ENCODE measurements around the gene NDST1.
"Not testable (repeated sequence)": the region's sequence is repeated elsewhere in the genome, so short reads cannot be mapped to it uniquely, and the experiment has no call there.

NDST1 gene

GRCh38 chr5:150510460-150511263, 2.7 kb downstream of the NDST1 start:
- no peaks in the 10 kb centered on the region for H3K9me3 Mint-ChIP-seq
- no peak overlapping the region for H3K4me3 Mint-ChIP-seq
- H3K27ac Mint-ChIP-seq: no peak overlapping the region
- peaks cover 2% of the 10 kb centered on the region for H3K4me1 Mint-ChIP-seq (ENCODE audit: low read depth)
- no peaks in the 10 kb centered on the region for H3K36me3 Mint-ChIP-seq (ENCODE audit: low read depth)
- H3K27me3 Mint-ChIP-seq (ENCODE audit: low read depth): no peaks in the 10 kb centered on the region

- Mint-ChIP-seq H3K27me3 (ENCODE audit: low read depth) (no peaks in the 10 kb centered on the region), H3K27ac (no peak overlapping the region), H3K4me3 (no peak overlapping the region), H3K9me3 (no peaks in the 10 kb centered on the region), H3K36me3 (ENCODE audit: low read depth) (no peaks in the 10 kb centered on the region), H3K4me1 (ENCODE audit: low read depth) (peaks cover 2% of the 10 kb centered on the region)
Observed at GRCh38 chr5:150511578-150512367, 3.8 kb downstream of the NDST1 start.

GRCh38 chr5:150512368-150512747, 4.4 kb downstream of the NDST1 start:
- H3K4me3 Mint-ChIP-seq: no peak overlapping the region
- H3K9me3 Mint-ChIP-seq: no peaks in the 10 kb centered on the region
- no peaks in the 10 kb centered on the region for H3K36me3 Mint-ChIP-seq (ENCODE audit: low read depth)
- no peak overlapping the region for H3K27ac Mint-ChIP-seq
- peaks cover 2% of the 10 kb centered on the region for H3K4me1 Mint-ChIP-seq (ENCODE audit: low read depth)
- H3K27me3 Mint-ChIP-seq (ENCODE audit: low read depth): no peaks in the 10 kb centered on the region

GRCh38 chr5:150513375-150514309, 5.7 kb downstream of the NDST1 start:
- no peak overlapping the region for H3K4me3 Mint-ChIP-seq
- H3K36me3 Mint-ChIP-seq (ENCODE audit: low read depth): no peaks in the 10 kb centered on the region
- H3K27me3 Mint-ChIP-seq (ENCODE audit: low read depth): no peaks in the 10 kb centered on the region
- no peaks in the 10 kb centered on the region for H3K9me3 Mint-ChIP-seq
- H3K4me1 Mint-ChIP-seq (ENCODE audit: low read depth): peaks cover 2% of the 10 kb centered on the region
- H3K27ac Mint-ChIP-seq: no peak overlapping the region

GRCh38 chr5:150514708-150515211, 6.8 kb downstream of the NDST1 start:
- Mint-ChIP-seq H3K4me3 (no peak overlapping the region), H3K4me1 (ENCODE audit: low read depth) (peaks cover 2% of the 10 kb centered on the region), H3K9me3 (no peaks in the 10 kb centered on the region)

DNA sequence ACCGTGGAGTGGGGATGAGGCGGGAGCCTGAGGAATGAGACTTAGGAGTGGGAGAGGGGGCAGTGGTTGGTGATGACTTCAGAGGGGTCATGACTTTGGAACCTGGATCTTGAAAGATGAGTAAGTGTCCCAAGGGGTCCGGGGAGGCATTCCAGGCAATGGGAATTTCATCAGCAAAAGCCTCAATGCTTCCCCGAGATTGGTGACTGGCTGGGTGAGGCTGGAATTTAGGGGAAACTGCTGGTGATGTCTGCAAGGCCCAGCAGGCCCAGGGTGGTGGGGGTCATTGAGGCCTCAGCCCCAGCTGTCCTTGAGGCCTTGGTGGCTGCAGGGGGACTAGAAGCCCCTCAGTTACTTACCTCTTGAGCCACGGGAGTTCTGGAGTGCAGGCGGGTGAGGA, 7.5 kb downstream of the NDST1 start:
- Mint-ChIP-seq H3K4me1 (ENCODE audit: low read depth) (peaks cover 2% of the 10 kb centered on the region), H3K36me3 (ENCODE audit: low read depth) (no peaks in the 10 kb centered on the region), H3K27me3 (ENCODE audit: low read depth) (no peaks in the 10 kb centered on the region), H3K4me3 (no peak overlapping the region), H3K9me3 (no peaks in the 10 kb centered on the region), H3K27ac (no peak overlapping the region)

More at GRCh38 chr5:150514708-150515211, 6.8 kb downstream of the NDST1 start:
- H3K36me3 Mint-ChIP-seq (ENCODE audit: low read depth): no peaks in the 10 kb centered on the region
- H3K27me3 Mint-ChIP-seq (ENCODE audit: low read depth): no peaks in the 10 kb centered on the region
- no peak overlapping the region for H3K27ac Mint-ChIP-seq

DNA sequence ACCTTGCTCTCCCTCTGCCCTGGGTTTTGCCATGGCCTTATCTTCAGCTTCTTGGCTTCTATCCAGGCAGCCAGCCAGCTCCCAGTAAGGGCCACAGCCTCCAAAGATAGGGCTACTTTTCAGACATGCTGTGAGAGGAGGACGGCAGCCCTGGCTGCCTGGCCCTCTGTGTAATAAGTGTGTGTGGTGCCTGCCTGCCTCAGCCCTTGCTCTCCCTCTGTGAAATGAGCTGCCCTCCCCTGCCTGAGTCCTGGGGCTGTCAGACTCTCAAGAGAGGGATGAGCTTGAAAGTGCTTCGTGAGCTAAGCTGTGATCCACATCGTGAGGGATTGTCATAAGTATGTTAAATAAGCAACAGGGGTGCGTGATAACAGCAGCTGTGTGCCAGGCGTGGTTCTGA, 8.1 kb downstream of the NDST1 start:
- H3K4me3 Mint-ChIP-seq: no peak overlapping the region
- no peaks in the 10 kb centered on the region for H3K36me3 Mint-ChIP-seq (ENCODE audit: low read depth)
- no peaks in the 10 kb centered on the region for H3K9me3 Mint-ChIP-seq
- H3K27me3 Mint-ChIP-seq (ENCODE audit: low read depth): no peaks in the 10 kb centered on the region
- no peak overlapping the region for H3K27ac Mint-ChIP-seq
- peaks cover 2% of the 10 kb centered on the region for H3K4me1 Mint-ChIP-seq (ENCODE audit: low read depth)

GRCh38 chr5:150517272-150518152, 9.6 kb downstream of the NDST1 start:
- H3K9me3 Mint-ChIP-seq: no peaks in the 10 kb centered on the region
- H3K36me3 Mint-ChIP-seq (ENCODE audit: low read depth): no peaks in the 10 kb centered on the region
- H3K27me3 Mint-ChIP-seq (ENCODE audit: low read depth): no peaks in the 10 kb centered on the region
- H3K4me3 Mint-ChIP-seq: no peak overlapping the region
- H3K27ac Mint-ChIP-seq: no peak overlapping the region
- H3K4me1 Mint-ChIP-seq (ENCODE audit: low read depth): peaks cover 2% of the 10 kb centered on the region

- not testable (repeated sequence) for H3K27me3 Mint-ChIP-seq (ENCODE audit: low read depth); H3K4me3 Mint-ChIP-seq; H3K9me3 Mint-ChIP-seq; H3K4me1 Mint-ChIP-seq (ENCODE audit: low read depth); H3K27ac Mint-ChIP-seq; H3K36me3 Mint-ChIP-seq (ENCODE audit: low read depth)
Observed at GRCh38 chr5:150518712-150519559, 11.0 kb downstream of the NDST1 start.

DNA sequence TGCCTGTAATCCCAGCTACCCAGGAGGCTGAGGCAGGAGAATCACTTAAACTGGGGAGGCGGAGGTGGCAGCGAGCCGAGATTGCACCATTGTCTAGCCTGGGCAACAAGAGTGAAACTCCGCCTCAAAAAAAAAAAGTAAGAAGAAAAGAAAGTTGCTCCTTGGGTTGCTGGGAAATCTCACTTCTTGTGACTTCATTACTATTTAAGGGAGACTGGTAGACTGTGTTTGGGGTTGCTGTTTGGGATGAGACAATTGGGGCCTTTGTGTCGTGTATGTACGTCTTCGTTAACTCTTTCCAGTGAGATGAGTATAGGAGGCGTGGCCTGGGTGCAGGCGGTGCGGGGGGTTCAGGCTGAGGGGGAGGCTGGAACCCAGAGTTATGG, 11.6 kb downstream of the NDST1 start:
- H3K4me3 Mint-ChIP-seq: no peak overlapping the region
- H3K27ac Mint-ChIP-seq: no peak overlapping the region
- H3K9me3 Mint-ChIP-seq: no peaks in the 10 kb centered on the region
- no peaks in the 10 kb centered on the region for H3K27me3 Mint-ChIP-seq (ENCODE audit: low read depth)
- H3K36me3 Mint-ChIP-seq (ENCODE audit: low read depth): no peaks in the 10 kb centered on the region
- H3K4me1 Mint-ChIP-seq (ENCODE audit: low read depth): peaks cover 2% of the 10 kb centered on the region

DNA sequence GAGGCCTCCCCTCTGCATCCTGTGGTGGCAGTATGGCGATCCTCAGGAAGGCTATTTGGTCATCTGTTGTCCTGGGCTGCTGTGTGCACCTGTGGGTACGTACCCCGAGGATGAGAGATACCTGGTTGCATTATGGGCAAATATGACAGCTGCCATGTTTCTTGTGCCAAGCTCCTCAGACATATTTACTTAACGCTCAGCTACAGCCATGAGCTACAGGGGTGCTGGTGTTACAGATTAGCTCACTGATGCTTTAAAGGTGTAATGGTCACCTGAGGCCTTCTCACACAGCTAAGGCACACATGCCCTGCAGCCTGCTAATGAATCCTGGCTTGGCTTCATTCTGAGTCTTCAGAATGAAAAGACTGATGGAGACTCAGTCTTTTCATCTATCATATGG, 12.0 kb downstream of the NDST1 start:
- Mint-ChIP-seq H3K36me3 (ENCODE audit: low read depth) (no peaks in the 10 kb centered on the region), H3K4me3 (no peak overlapping the region), H3K27ac (no peak overlapping the region)

DNA sequence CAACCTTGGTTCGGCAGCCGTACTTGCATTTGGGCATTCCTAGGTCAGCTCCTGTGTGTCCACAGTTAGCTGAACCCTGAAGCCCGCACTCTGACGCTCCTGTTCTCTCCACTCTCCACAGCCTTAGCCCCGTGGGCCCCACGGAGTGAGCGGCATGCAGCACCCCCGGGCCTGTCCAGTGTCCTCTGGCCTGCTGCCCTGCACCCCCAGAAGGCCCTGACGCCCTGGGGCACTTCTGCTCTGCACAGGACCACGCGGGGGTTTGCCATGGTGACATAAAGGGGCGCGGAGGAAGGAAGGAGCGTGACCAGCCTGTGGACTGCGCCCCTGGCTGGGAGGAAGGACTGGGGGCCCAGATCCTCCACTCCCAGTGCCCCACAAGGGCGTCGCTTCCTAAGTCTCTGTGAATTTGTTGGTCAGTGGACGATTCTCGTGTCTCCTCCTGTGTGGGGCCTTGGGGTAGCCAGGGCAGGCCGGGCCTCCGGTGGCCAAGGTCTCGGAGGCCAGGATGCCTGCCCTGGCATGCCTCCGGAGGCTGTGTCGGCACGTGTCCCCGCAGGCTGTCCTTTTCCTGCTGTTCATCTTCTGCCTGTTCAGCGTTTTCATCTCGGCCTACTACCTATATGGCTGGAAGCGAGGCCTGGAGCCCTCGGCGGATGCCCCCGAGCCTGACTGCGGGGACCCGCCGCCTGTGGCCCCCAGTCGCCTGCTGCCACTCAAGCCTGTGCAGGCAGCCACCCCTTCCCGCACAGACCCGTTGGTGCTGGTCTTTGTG, 13.0 kb downstream of the NDST1 start:
- Mint-ChIP-seq H3K36me3 (ENCODE audit: low read depth) (no peaks in the 10 kb centered on the region), H3K9me3 (no peaks in the 10 kb centered on the region), H3K27me3 (ENCODE audit: low read depth) (no peaks in the 10 kb centered on the region), H3K4me3 (no peak overlapping the region), H3K4me1 (ENCODE audit: low read depth) (no peaks in the 10 kb centered on the region), H3K27ac (no peak overlapping the region)

More for the DNA sequence above, 12.0 kb downstream of the NDST1 start:
- no peaks in the 10 kb centered on the region for H3K9me3 Mint-ChIP-seq
- no peaks in the 10 kb centered on the region for H3K4me1 Mint-ChIP-seq (ENCODE audit: low read depth)
- no peaks in the 10 kb centered on the region for H3K27me3 Mint-ChIP-seq (ENCODE audit: low read depth)

All from T-helper 1 cell treated with Interleukin-12 subunit alpha and Interleukin-12 subunit beta and Interleukin-4 antibody, amounts not matched to agents 30 μg/mL and 1 μg/mL, for 36 hours (primary cell).